GM21367 (cell line): ENCODE data around the gene PRPS1L1.

ENCODE experiments used
- ATAC-seq: cut with Tn5 transposase; IDR thresholded peaks from one replicate; pipeline ENCODE4 v1.9.1; 2021; ENCODE audit not compliant: unreplicated experiment

PRPS1L1 gene

GRCh38 chr7:18016547-18017444, 10.8 kb downstream of the PRPS1L1 start:
- ATAC-seq = no peak

DNA sequence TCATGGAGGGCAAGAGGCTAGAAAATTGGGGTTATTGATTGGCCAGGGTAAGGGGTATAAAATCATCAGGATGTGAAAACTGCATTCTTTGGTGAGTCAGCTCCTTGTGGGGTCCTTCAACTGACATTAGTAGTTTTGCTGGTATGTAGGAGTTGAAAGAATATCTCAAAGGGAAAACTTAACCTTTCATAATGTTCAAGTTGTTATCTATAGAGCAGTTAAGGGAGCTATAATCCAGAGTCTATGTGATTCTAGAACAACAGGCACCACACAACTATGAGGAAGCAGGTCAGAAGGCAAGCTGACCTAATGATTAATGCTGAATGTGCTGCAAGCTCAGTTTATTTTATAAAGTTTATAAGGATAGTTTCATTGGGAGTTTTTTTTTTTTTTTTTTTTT, 13.7 kb downstream of the PRPS1L1 start:
- no peak for ATAC-seq

DNA sequence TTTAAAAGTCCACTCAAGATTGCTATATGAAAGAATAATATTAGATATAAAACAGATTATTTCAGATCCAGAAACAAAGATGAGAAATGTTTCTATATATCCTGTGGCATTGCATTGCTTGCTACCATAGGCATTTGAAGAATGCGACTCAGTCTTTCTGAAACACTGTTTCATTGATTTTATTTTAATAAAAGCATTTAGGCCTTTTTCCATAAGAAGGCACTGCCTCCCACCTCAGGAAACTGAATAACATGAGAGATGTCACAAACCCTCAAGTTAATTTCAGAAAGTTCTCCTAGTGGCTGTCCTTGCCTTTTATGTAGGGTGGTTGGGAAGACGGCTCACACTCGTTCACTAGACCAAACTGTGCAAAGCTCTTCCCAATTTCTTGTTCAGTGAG, 23.3 kb downstream of the PRPS1L1 start:
- ATAC-seq = no peak

GRCh38 chr7:18003286-18003994, 24.2 kb downstream of the PRPS1L1 start:
- no peak for ATAC-seq

GRCh38 chr7:17998692-17999091, 29.0 kb downstream of the PRPS1L1 start:
- ATAC-seq = no peak

- no peak for ATAC-seq
Observed at GRCh38 chr7:17996442-17997223, 31.0 kb downstream of the PRPS1L1 start.

GRCh38 chr7:17996040-17996439, 31.6 kb downstream of the PRPS1L1 start:
- no peak for ATAC-seq

GRCh38 chr7:17994079-17994850, 33.4 kb downstream of the PRPS1L1 start:
- ATAC-seq = no peak

DNA sequence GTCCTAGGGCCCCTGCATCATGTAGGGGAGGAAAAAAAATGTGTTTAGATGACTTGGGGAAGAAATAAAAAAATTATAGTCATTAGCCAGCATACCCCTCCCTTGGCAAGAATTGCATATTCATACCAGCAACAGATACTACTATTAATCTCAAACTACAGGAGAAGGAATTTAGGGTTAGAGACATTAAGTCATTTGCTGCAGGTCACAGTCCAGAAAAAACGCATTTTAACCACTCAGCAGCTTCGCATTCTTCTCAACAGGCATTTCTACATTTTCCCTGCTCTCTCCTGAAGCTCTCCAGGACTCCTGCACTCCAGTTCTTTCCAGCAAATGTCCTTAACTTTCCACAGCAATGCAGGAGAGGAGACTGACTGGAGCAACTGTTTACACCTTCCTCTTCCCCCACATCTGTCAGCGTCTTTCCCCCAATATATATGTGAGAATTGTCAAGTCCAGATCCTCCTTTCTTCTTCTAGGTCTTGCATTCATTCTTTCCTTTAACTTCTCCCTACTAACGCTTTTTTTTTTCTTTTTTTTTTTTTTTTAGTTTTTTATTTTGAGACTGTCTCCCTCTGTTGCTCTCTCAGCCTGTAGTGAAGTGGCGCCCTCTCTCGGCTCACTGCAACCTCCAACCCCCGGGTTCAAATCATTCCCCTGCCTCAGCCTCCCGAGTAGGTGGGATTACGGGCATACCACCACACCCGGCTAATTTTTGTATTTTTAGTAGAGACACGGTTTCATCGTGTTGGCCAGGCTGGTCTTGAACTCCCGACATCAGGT, 35.6 kb downstream of the PRPS1L1 start:
- no peak for ATAC-seq

DNA sequence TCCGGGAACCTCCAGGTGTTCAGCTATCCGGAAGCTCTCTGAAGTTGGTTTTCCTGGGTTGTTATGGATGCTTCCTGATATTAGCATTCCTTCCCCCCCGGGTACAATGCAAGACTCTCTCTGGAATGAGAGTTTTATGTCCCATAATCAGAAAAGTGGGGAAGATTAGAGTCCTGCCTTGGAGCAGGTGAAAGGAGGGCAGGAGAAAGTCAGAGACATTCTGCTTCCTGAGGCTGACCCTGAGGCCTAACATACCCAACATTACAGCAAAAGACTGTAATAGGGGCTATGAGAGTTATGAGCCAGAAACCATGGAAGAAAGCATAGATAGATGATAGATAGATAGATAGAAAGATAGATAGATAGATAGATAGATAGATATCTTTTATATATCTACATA, 36.9 kb downstream of the PRPS1L1 start:
- ATAC-seq = no peak

DNA sequence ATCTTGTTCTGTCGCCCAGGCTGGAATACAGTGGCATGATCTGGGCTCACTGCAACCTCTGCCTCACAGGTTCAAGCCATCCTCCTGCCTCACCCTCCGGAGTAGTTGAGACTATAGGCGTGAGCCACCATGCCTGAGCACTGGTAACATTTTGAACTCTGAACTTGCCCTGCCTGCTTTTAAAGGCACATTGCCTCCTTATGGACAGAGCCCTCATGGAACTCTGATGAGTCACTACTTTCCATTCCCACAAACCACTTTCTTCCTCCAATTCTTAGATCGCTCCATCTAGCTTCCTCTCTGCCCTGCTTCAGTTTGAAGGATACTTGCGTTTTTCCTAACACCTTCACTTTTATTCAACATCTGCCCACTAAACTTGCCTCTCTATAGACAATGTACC, 38.1 kb downstream of the PRPS1L1 start:
- ATAC-seq = no peak

GRCh38 chr7:17988858-17989257, 38.8 kb downstream of the PRPS1L1 start:
- ATAC-seq = no peak

- ATAC-seq = no peak
Observed at GRCh38 chr7:17988141-17988540, 39.5 kb downstream of the PRPS1L1 start.

DNA sequence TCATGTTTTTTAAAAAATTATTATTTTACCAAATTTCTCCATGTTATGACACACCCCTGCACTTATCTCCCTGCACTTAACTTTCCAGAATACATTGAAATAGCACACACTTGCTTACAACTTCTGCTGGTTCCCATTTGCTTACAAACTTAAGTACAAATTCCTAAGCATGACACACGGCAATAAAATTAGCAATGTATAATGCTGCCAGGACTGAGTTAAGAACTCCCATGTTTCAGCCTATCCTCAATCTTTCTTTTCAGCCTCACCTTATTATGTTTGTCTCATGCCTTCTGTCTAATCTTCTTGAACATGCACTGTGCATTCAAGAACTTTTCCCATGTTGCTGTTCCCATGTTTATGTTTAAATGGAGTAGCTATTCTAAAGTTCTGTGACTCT, 40.8 kb downstream of the PRPS1L1 start:
- ATAC-seq = no peak

- ATAC-seq = no peak
Observed at GRCh38 chr7:17985473-17986239, 42.0 kb downstream of the PRPS1L1 start.

- ATAC-seq = no peak
Observed at GRCh38 chr7:17984288-17984687, 43.4 kb downstream of the PRPS1L1 start.

DNA sequence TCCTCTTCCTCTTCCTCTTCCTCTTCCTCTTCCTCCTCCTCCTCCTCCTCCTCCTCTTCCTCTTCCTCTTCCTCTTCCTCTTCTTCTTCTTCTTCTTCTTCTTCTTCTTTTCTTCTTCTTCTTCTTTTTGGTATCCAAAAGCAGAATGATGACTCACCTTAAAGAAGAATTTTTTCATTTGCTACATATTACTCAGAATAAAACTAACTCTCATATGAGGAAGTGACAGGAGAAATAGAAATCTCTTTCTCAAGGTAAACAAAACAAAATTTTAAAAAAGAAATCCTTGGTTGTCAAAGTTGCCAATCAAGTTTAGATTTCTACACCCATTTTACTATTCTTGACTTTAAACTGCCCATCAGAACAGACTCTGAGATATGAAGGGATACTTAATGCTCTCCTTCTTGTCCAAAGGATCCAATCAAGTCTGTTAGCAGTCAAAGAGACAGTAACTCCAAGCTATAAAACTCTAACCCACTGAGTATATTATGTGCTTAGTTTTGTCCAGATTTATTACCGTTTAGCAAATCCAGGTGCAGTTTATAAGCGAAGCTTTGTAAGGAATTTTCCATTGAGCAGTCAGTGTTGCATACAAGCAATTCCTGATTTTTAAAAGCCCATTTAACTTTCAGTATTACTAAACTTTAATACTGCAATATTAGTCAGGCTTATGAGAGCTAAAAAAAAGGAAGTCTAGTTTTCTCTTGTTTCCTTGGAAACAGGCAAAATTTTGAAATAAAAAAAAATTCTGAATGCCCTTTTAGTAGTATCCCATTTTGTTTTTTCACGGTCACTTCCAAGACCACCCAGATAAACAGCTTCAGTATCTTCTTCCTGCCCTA, 44.2 kb downstream of the PRPS1L1 start:
- ATAC-seq = no peak

DNA sequence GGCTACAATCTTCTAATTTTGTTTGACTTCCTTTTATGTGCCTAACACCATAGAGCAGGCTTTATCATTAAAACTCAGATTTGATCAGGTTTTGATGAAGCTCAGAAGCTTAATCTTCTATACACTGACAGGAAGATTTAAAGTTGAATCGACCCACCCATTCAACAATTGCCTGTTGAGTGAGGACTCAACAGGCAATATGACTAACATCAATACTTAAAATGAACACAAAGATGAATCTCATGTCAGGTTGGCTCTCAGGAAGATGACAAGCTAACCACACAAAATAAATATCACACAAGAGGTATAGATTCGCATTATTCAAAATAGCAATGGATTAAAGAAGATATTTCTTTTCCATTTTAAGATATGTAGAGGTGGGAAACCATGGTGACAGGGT, 50.7 kb downstream of the PRPS1L1 start:
- ATAC-seq = no peak
